K562 (cell line): Measurements from ENCODE around the gene NPIPB2. TPM values are rescaled to one million over a fixed set of nuclear protein-coding genes. Genes with fewer than 3 reads are reported as not detected.

Source experiments
- ATF3 ChIP-seq, 2 experiments: fragments of 450-650 bp in 1 of 2; sonication (generic) in 1 of 2; formaldehyde crosslinking in 1 of 2; IDR thresholded peaks in 1 of 2; conservative IDR thresholded peaks in 1 of 2; 2 replicates each; pipeline versions ENCODE4 v1.6.1 to v1.8.1; 2016 to 2023; ENCODE audit warnings: mild to moderate bottlenecking in 2 of 2, moderate library complexity in 2 of 2, inconsistent platforms in 1 of 2, missing genetic modification reagents in 1 of 2
- ELK1 ChIP-seq: sonication (generic); formaldehyde crosslinking; IDR thresholded peaks from 2 replicates; pipeline ENCODE4 v1.8.1; 2022; ENCODE audit warnings: missing genetic modification reagents
- ETS1 ChIP-seq: conservative IDR thresholded peaks from 2 replicates; pipeline ENCODE4 v1.6.1; 2011; ENCODE audit warnings: low read depth, mild to moderate bottlenecking, low read length; ENCODE audit not compliant: control insufficient read depth
- FOSL1 ChIP-seq: fragments of 200-800 bp; sonication (Bioruptor generic); conservative IDR thresholded peaks from 2 replicates; pipeline ENCODE4 v1.6.1; 2016; ENCODE audit warnings: missing genetic modification characterization, missing compliant biosample characterization
- JUND ChIP-seq, 2 experiments: IDR thresholded peaks; 2 replicates in 1 of 2; 3 replicates in 1 of 2; pipeline ENCODE4 v1.6.1; 2011; ENCODE audit warnings: borderline replicate concordance in 2 of 2, low read depth in 2 of 2, low read length in 2 of 2, improper control_type of control experiment in 1 of 2, missing biosample characterization in 1 of 2, missing genetic modification characterization in 1 of 2, missing genetic modification reagents in 1 of 2
- LCOR ChIP-seq: sonication (generic); formaldehyde crosslinking; IDR thresholded peaks from 2 replicates; pipeline ENCODE4 v1.8.0; 2022; ENCODE audit warnings: mild to moderate bottlenecking, missing genetic modification reagents
- PRDM10 ChIP-seq: fragments of 450-650 bp; IDR thresholded peaks from 2 replicates; pipeline ENCODE4 v1.6.1; 2018; ENCODE audit not compliant: partially characterized antibody
- SMARCE1 ChIP-seq: fragments of 450-650 bp; IDR thresholded peaks from 2 replicates; pipeline ENCODE4 v1.7.1; 2016; ENCODE audit warnings: mild to moderate bottlenecking
- SMC3 ChIP-seq: conservative IDR thresholded peaks from 2 replicates; pipeline ENCODE4 v1.6.1; 2011; ENCODE audit warnings: low read depth, low read length, improper control_type of control experiment; ENCODE audit not compliant: insufficient read depth
- TARDBP ChIP-seq: fragments of 450-650 bp; IDR thresholded peaks from 2 replicates; pipeline ENCODE4 v1.6.1; 2016
- ZNF398 ChIP-seq: fragments of 250-450 bp; sonication (Bioruptor Pico); IDR thresholded peaks from 2 replicates; pipeline ENCODE4 v1.8.0; 2021; ENCODE audit warnings: moderate library complexity, mild to moderate bottlenecking, inconsistent platforms
- ZNF609 ChIP-seq: sonication (generic); formaldehyde crosslinking; IDR thresholded peaks from 2 replicates; pipeline ENCODE4 v1.8.1; 2023; ENCODE audit warnings: missing genetic modification reagents, mild to moderate bottlenecking, borderline replicate concordance
- polyA plus RNA-seq, 8 experiments: library from polyadenylated mRNA; depleted of rRNA in 4 of 8; stranded (reverse) in 5 of 8; unstranded in 3 of 8; fragments of >200 nt; fragmentation: Nextera tagmentation in 2 of 8; fragmentation: Illumina TruSeq in 1 of 8; extraction: Ambion mirVana in 2 of 8; extraction: Trizol in 1 of 8; gene quantifications; 2 replicates each; pipeline versions ENCODE4 v1.2.1 to v1.2.3, GENCODE V29; 2011 to 2014; ENCODE audit warnings: inconsistent platforms in 1 of 8, missing spikeins in 1 of 8
- total RNA-seq, 7 experiments: library from RNA; depleted of rRNA in 6 of 7; stranded (reverse); fragments of >200 nt in 6 of 7; fragmentation: Illumina TruSeq in 2 of 7; extraction: Trizol in 2 of 7; gene quantifications; 2 replicates each; pipeline versions ENCODE4 v1.2.1 to v1.2.3, GENCODE V29; 2011 to 2021; ENCODE audit warnings: low replicate concordance in 1 of 7

Gene NPIPB2
- total and polyA plus RNA-seq, 9 of the 15 experiments (the other 6 are each of a cell fraction or from before 2014, with no cell fraction given): 0.21 to 2.9 (median 1.6) TPM; not detected in 1

- TF ChIP-seq ZNF609: no peak
- no peak for TF ChIP-seq TARDBP
- TF ChIP-seq ATF3 (IDR thresholded peaks at IDR 0.05): peak; percentile 76
- no peak for TF ChIP-seq ATF3 (CRISPR knock-in tag; conservative IDR thresholded peaks at IDR 0.05)
- TF ChIP-seq FOSL1 (tag): peak; percentile 64
- TF ChIP-seq SMC3: no peak
- no peak for TF ChIP-seq ZNF398
- 0 out of 2 replicates have a peak, but pooled peaks have one; percentile 26 for TF ChIP-seq SMARCE1
- peak; percentile 94 for TF ChIP-seq PRDM10
- no peak for TF ChIP-seq ETS1
- no peak for TF ChIP-seq LCOR (CRISPR knock-in tag)
- no peak for TF ChIP-seq ELK1 (CRISPR knock-in tag)
- peak; percentile 76; the same call in 1 of the 2 replicates for TF ChIP-seq JUND (IDR thresholded peaks at IDR 0.05; ENCODE audit: borderline replicate concordance, low read depth, low read length)
- peak; percentile 70; the same call in 2 of the 3 replicates for TF ChIP-seq JUND (tag; IDR thresholded peaks at IDR 0.05; ENCODE audit: borderline replicate concordance, low read depth, low read length)
Observed at GRCh38 chr16:11955713-11956123, 13.9 kb upstream of the NPIPB2 start (continued).
